ENCODE results near the gene RPL27A. TPM values are rescaled to one million over a fixed set of nuclear protein-coding genes. Genes with fewer than 3 reads are reported as not detected.

The RPL27A gene
- total and polyA plus RNA-seq, 2 donors (not counting 1 experiment from before 2014, with no cell fraction given), result 1,035 to 1,114 TPM

GRCh38 chr11:8704136-8704535, 21.5 kb downstream of the RPL27A start:
- no peak overlapping the region for H3K27ac ChIP-seq (ENCODE audit: insufficient read depth, low read length)
- H3K4me3 ChIP-seq (replicated peaks in 1 of 4; ENCODE audit: control extremely low read depth in 1 of 4, insufficient read depth in 1 of 4, low read depth in 3 of 4, low read length in 4 of 4), result no peak overlapping the region
- DNase-seq (ENCODE audit: low read depth in 2 of 2), result no peak
- no peaks in the 10 kb centered on the region for H4K20me1 ChIP-seq (ENCODE audit: control insufficient read depth, extremely low read depth, insufficient read depth, low read length)
- no peaks in the 10 kb centered on the region for H3K27me3 ChIP-seq (ENCODE audit: control insufficient read depth, insufficient read depth, low read length)
- peaks cover 26% of the 10 kb centered on the region for H3K36me3 ChIP-seq (ENCODE audit: control insufficient read depth, insufficient read depth, low read length)
- TF ChIP-seq, protein P1, sequence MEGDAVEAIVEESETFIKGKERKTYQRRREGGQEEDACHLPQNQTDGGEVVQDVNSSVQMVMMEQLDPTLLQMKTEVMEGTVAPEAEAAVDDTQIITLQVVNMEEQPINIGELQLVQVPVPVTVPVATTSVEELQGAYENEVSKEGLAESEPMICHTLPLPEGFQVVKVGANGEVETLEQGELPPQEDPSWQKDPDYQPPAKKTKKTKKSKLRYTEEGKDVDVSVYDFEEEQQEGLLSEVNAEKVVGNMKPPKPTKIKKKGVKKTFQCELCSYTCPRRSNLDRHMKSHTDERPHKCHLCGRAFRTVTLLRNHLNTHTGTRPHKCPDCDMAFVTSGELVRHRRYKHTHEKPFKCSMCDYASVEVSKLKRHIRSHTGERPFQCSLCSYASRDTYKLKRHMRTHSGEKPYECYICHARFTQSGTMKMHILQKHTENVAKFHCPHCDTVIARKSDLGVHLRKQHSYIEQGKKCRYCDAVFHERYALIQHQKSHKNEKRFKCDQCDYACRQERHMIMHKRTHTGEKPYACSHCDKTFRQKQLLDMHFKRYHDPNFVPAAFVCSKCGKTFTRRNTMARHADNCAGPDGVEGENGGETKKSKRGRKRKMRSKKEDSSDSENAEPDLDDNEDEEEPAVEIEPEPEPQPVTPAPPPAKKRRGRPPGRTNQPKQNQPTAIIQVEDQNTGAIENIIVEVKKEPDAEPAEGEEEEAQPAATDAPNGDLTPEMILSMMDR (conservative IDR thresholded peaks at IDR 0.05 in 1 of 2, IDR thresholded peaks at IDR 0.05 in 1 of 2; ENCODE audit: low read depth in 1 of 2, low read length in 2 of 2), result no peak
- TF ChIP-seq EZH2 (IDR thresholded peaks at IDR 0.05; ENCODE audit: low read length, missing control alignments), result no peak
- no peak overlapping the region for H3K4me2 ChIP-seq (ENCODE audit: extremely low read depth, insufficient read depth, low read length)
- H3K9me3 ChIP-seq (ENCODE audit: control insufficient read depth, insufficient read depth, low read depth, low read length), result no peaks in the 10 kb centered on the region
- H3K4me1 ChIP-seq (ENCODE audit: control insufficient read depth, extremely low read depth, insufficient read depth, low read length), result peaks cover 5% of the 10 kb centered on the region
- no peak overlapping the region for H3K9ac ChIP-seq (ENCODE audit: insufficient read depth, low read length)
- no peak overlapping the region for H2AFZ ChIP-seq (ENCODE audit: low read length)
- no peaks in the 10 kb centered on the region for H3K79me2 ChIP-seq (ENCODE audit: control insufficient read depth, insufficient read depth, low read length)

DNA sequence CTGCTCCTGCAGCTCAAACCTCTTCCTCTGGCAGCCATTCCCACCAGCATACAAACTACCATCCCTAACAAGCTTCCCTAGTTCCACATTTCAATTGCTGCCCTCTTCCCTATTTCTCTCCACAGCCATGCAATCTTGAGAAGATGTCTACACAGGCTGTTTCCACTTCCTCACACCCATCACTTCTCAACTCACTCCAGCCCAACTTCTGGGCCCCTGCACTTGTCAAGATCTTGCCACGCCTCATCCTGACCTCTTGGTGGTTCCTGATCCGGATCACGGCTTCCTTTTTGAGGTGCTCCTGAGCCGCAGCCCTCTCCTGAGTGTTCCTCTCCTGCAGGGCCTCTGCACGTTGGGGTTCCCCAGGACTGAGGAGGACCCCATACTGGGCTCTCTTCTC, 22.6 kb downstream of the RPL27A start:
- Histone ChIP-seq H3K27me3 (ENCODE audit: control insufficient read depth, insufficient read depth, low read length) (no peaks in the 10 kb centered on the region), H4K20me1 (ENCODE audit: control insufficient read depth, extremely low read depth, insufficient read depth, low read length) (no peaks in the 10 kb centered on the region), H3K9ac (ENCODE audit: insufficient read depth, low read length) (no peak overlapping the region), H3K36me3 (ENCODE audit: control insufficient read depth, insufficient read depth, low read length) (peaks cover 26% of the 10 kb centered on the region), H3K4me1 (ENCODE audit: control insufficient read depth, extremely low read depth, insufficient read depth, low read length) (peaks cover 6% of the 10 kb centered on the region), H3K9me3 (ENCODE audit: control insufficient read depth, insufficient read depth, low read depth, low read length) (no peaks in the 10 kb centered on the region), H3K4me2 (ENCODE audit: extremely low read depth, insufficient read depth, low read length) (no peak overlapping the region), H3K79me2 (ENCODE audit: control insufficient read depth, insufficient read depth, low read length) (no peaks in the 10 kb centered on the region), H2AFZ (ENCODE audit: low read length) (no peak overlapping the region), H3K27ac (ENCODE audit: insufficient read depth, low read length) (no peak overlapping the region), H3K4me3 (replicated peaks in 1 of 4; ENCODE audit: control extremely low read depth in 1 of 4, insufficient read depth in 1 of 4, low read depth in 3 of 4, low read length in 4 of 4) (no peak overlapping the region)
- DNase-seq (ENCODE audit: low read depth in 2 of 2), result no peak
- TF ChIP-seq EZH2 (IDR thresholded peaks at IDR 0.05; ENCODE audit: low read length, missing control alignments), result no peak
- TF ChIP-seq, protein P1 (conservative IDR thresholded peaks at IDR 0.05 in 1 of 2, IDR thresholded peaks at IDR 0.05 in 1 of 2; ENCODE audit: low read depth in 1 of 2, low read length in 2 of 2), result no peak

- Histone ChIP-seq H3K36me3 (ENCODE audit: control insufficient read depth, insufficient read depth, low read length) (peaks cover 22% of the 10 kb centered on the region), H3K27me3 (ENCODE audit: control insufficient read depth, insufficient read depth, low read length) (no peaks in the 10 kb centered on the region), H2AFZ (ENCODE audit: low read length) (no peak overlapping the region), H3K27ac (ENCODE audit: insufficient read depth, low read length) (no peak overlapping the region), H3K9me3 (ENCODE audit: control insufficient read depth, insufficient read depth, low read depth, low read length) (no peaks in the 10 kb centered on the region), H3K4me2 (ENCODE audit: extremely low read depth, insufficient read depth, low read length) (no peak overlapping the region), H3K9ac (ENCODE audit: insufficient read depth, low read length) (no peak overlapping the region), H3K4me3 (replicated peaks in 1 of 4; ENCODE audit: control extremely low read depth in 1 of 4, insufficient read depth in 1 of 4, low read depth in 3 of 4, low read length in 4 of 4) (no peak overlapping the region), H3K4me1 (ENCODE audit: control insufficient read depth, extremely low read depth, insufficient read depth, low read length) (peaks cover 4% of the 10 kb centered on the region), H4K20me1 (ENCODE audit: control insufficient read depth, extremely low read depth, insufficient read depth, low read length) (no peaks in the 10 kb centered on the region), H3K79me2 (ENCODE audit: control insufficient read depth, insufficient read depth, low read length) (no peaks in the 10 kb centered on the region)
- DNase-seq (ENCODE audit: low read depth in 2 of 2), result no peak
- TF ChIP-seq EZH2 (IDR thresholded peaks at IDR 0.05; ENCODE audit: low read length, missing control alignments), result no peak
- TF ChIP-seq, protein P1 (conservative IDR thresholded peaks at IDR 0.05 in 1 of 2, IDR thresholded peaks at IDR 0.05 in 1 of 2; ENCODE audit: low read depth in 1 of 2, low read length in 2 of 2), result no peak
Observed at GRCh38 chr11:8706673-8707432, 24.3 kb downstream of the RPL27A start.

All from fibroblast of lung (primary cell).